Measurements from ENCODE around the gene CMPK2.

Gene CMPK2

DNA sequence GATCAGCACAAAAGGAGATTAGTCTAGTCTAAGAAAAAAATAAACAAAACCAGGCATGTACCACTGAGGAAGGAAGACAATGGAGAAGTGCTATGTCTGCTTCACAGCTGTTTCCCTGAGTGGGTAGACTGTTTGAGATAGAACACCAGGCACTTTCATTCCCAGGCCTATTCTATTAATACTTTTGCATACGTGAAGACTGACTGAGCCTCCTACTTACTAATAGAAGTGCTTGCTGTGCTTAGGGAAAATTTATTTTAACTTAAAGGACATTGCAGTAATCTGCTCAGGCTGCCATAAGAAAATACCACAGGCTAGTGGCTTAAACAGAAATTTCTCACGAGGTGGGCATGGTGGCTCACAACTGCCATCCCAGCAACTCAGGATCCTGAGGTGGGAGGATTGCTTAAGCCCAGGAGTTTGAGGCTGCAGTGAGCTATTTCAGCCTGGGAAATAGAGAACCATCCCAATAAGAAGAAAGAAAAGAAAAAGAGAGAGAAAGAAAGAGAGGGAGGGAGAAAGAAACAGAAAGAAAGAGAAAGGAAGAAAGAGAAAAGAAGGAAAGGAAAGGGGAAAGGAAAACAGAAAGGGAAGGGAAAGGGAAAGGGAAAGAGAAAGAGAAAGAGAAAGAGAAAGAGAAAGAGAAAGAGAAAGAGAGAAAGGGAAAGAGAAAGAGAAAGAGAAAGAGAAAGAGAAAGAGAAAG, 33.0 kb downstream of the CMPK2 start:
- H3K27me3 ChIP-seq (ENCODE audit: control insufficient read depth in 5 of 5, insufficient read depth in 4 of 5, low read length in 5 of 5), result no peaks in the 10 kb centered on the region
- H3K4me3 ChIP-seq (ENCODE audit: low read depth in 1 of 5, low read length in 5 of 5), result peak overlapping the region in 1 of 5 donors; percentile 15
- H3K36me3 ChIP-seq (ENCODE audit: control insufficient read depth in 5 of 5, insufficient read depth in 5 of 5, low read length in 5 of 5), result no peaks in the 10 kb centered on the region
- peaks cover 0 to 8% (median 4%) of the 10 kb centered on the region in 5 donors for H3K4me1 ChIP-seq (ENCODE audit: control insufficient read depth in 5 of 5, insufficient read depth in 5 of 5, low read length in 5 of 5)
- peaks cover 0 to 20% (median 16%) of the 10 kb centered on the region in 5 donors for H3K9me3 ChIP-seq (ENCODE audit: control insufficient read depth in 5 of 5, low read length in 5 of 5)
- no peak overlapping the region for H3K9ac ChIP-seq (ENCODE audit: low read length in 5 of 5)
- H3K27ac ChIP-seq (ENCODE audit: low read depth, low read length), result no peak overlapping the region

GRCh38 chr2:6831229-6831628, 34.5 kb downstream of the CMPK2 start:
- Histone ChIP-seq H3K36me3 (ENCODE audit: control insufficient read depth in 5 of 5, insufficient read depth in 5 of 5, low read length in 5 of 5) (no peaks in the 10 kb centered on the region), H3K9ac (ENCODE audit: low read length in 5 of 5) (no peak overlapping the region), H3K27ac (ENCODE audit: low read depth, low read length) (no peak overlapping the region), H3K27me3 (ENCODE audit: control insufficient read depth in 5 of 5, insufficient read depth in 4 of 5, low read length in 5 of 5) (no peaks in the 10 kb centered on the region), H3K4me1 (ENCODE audit: control insufficient read depth in 5 of 5, insufficient read depth in 5 of 5, low read length in 5 of 5) (peaks cover 0 to 23% (median 13%) of the 10 kb centered on the region in 5 donors), H3K9me3 (ENCODE audit: control insufficient read depth in 5 of 5, low read length in 5 of 5) (peaks cover 0 to 20% (median 13%) of the 10 kb centered on the region in 5 donors), H3K4me3 (ENCODE audit: low read depth in 1 of 5, low read length in 5 of 5) (no peak overlapping the region)

GRCh38 chr2:6828299-6828584, 37.5 kb downstream of the CMPK2 start:
- no peaks in the 10 kb centered on the region for H3K36me3 ChIP-seq (ENCODE audit: control insufficient read depth in 5 of 5, insufficient read depth in 5 of 5, low read length in 5 of 5)
- H3K9ac ChIP-seq (ENCODE audit: low read length in 5 of 5), result no peak overlapping the region
- no peak overlapping the region for H3K4me3 ChIP-seq (ENCODE audit: low read depth in 1 of 5, low read length in 5 of 5)
- peaks cover 0 to 29% (median 13%) of the 10 kb centered on the region in 5 donors for H3K4me1 ChIP-seq (ENCODE audit: control insufficient read depth in 5 of 5, insufficient read depth in 5 of 5, low read length in 5 of 5)
- H3K27me3 ChIP-seq (ENCODE audit: control insufficient read depth in 5 of 5, insufficient read depth in 4 of 5, low read length in 5 of 5), result no peaks in the 10 kb centered on the region
- H3K27ac ChIP-seq (ENCODE audit: low read depth, low read length), result no peak overlapping the region
- H3K9me3 ChIP-seq (ENCODE audit: control insufficient read depth in 5 of 5, low read length in 5 of 5), result peaks cover 0 to 6% (median 5%) of the 10 kb centered on the region in 5 donors

- peaks cover 0 to 5% (median 3%) of the 10 kb centered on the region in 5 donors for H3K9me3 ChIP-seq (ENCODE audit: control insufficient read depth in 5 of 5, low read length in 5 of 5)
- no peak overlapping the region for H3K9ac ChIP-seq (ENCODE audit: low read length in 5 of 5)
- H3K4me1 ChIP-seq (ENCODE audit: control insufficient read depth in 5 of 5, insufficient read depth in 5 of 5, low read length in 5 of 5), result peaks cover 0 to 31% (median 13%) of the 10 kb centered on the region in 5 donors
- H3K36me3 ChIP-seq (ENCODE audit: control insufficient read depth in 5 of 5, insufficient read depth in 5 of 5, low read length in 5 of 5), result no peaks in the 10 kb centered on the region
- H3K27me3 ChIP-seq (ENCODE audit: control insufficient read depth in 5 of 5, insufficient read depth in 4 of 5, low read length in 5 of 5), result no peaks in the 10 kb centered on the region
- H3K4me3 ChIP-seq (ENCODE audit: low read depth in 1 of 5, low read length in 5 of 5), result no peak overlapping the region
- no peak overlapping the region for H3K27ac ChIP-seq (ENCODE audit: low read depth, low read length)
Measured at GRCh38 chr2:6827566-6828298, 38.0 kb downstream of the CMPK2 start.

- peaks cover 0 to 5% (median 3%) of the 10 kb centered on the region in 5 donors for H3K9me3 ChIP-seq (ENCODE audit: control insufficient read depth in 5 of 5, low read length in 5 of 5)
- no peak overlapping the region for H3K27ac ChIP-seq (ENCODE audit: low read depth, low read length)
- H3K4me1 ChIP-seq (ENCODE audit: control insufficient read depth in 5 of 5, insufficient read depth in 5 of 5, low read length in 5 of 5), result peaks cover 2 to 43% (median 13%) of the 10 kb centered on the region in 5 donors
- H3K9ac ChIP-seq (ENCODE audit: low read length in 5 of 5), result no peak overlapping the region
- H3K27me3 ChIP-seq (ENCODE audit: control insufficient read depth in 5 of 5, insufficient read depth in 4 of 5, low read length in 5 of 5), result no peaks in the 10 kb centered on the region
- no peak overlapping the region for H3K4me3 ChIP-seq (ENCODE audit: low read depth in 1 of 5, low read length in 5 of 5)
- H3K36me3 ChIP-seq (ENCODE audit: control insufficient read depth in 5 of 5, insufficient read depth in 5 of 5, low read length in 5 of 5), result no peaks in the 10 kb centered on the region
Measured at GRCh38 chr2:6826081-6826913, 39.4 kb downstream of the CMPK2 start.

GRCh38 chr2:6824962-6825361, 40.7 kb downstream of the CMPK2 start:
- peaks cover 4 to 56% (median 13%) of the 10 kb centered on the region in 5 donors for H3K4me1 ChIP-seq (ENCODE audit: control insufficient read depth in 5 of 5, insufficient read depth in 5 of 5, low read length in 5 of 5)
- H3K9ac ChIP-seq (ENCODE audit: low read length in 5 of 5), result no peak overlapping the region
- H3K27me3 ChIP-seq (ENCODE audit: control insufficient read depth in 5 of 5, insufficient read depth in 4 of 5, low read length in 5 of 5), result no peaks in the 10 kb centered on the region
- no peaks in the 10 kb centered on the region for H3K9me3 ChIP-seq (ENCODE audit: control insufficient read depth in 5 of 5, low read length in 5 of 5)
- no peak overlapping the region for H3K27ac ChIP-seq (ENCODE audit: low read depth, low read length)
- H3K36me3 ChIP-seq (ENCODE audit: control insufficient read depth in 5 of 5, insufficient read depth in 5 of 5, low read length in 5 of 5), result no peaks in the 10 kb centered on the region
- no peak overlapping the region for H3K4me3 ChIP-seq (ENCODE audit: low read depth in 1 of 5, low read length in 5 of 5)

DNA sequence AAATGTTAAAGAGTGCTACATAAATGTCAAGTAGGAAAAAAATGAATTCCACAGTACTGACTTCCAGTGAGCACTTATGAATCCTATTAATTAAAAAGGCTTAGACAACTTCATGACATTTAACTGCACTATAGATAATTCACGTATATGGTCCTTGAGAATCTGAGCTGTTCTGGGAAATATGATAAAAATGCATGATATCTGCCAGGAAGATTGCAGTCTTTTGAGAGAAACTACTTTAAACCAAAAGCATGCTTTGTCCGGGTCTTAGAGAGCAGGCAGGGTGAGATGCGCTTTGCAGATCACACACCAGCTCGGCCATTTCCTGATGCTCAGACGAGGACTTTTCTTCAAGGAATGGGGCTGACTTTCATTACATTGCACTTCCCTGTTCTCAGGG, 42.6 kb downstream of the CMPK2 start:
- H3K9ac ChIP-seq (ENCODE audit: low read length in 5 of 5), result peak overlapping the region in 1 of 5 donors; percentile 11
- peaks cover 3 to 53% (median 13%) of the 10 kb centered on the region in 5 donors for H3K4me1 ChIP-seq (ENCODE audit: control insufficient read depth in 5 of 5, insufficient read depth in 5 of 5, low read length in 5 of 5)
- H3K36me3 ChIP-seq (ENCODE audit: control insufficient read depth in 5 of 5, insufficient read depth in 5 of 5, low read length in 5 of 5), result no peaks in the 10 kb centered on the region
- no peaks in the 10 kb centered on the region for H3K9me3 ChIP-seq (ENCODE audit: control insufficient read depth in 5 of 5, low read length in 5 of 5)
- H3K4me3 ChIP-seq (ENCODE audit: low read depth in 1 of 5, low read length in 5 of 5), result no peak overlapping the region
- H3K27ac ChIP-seq (ENCODE audit: low read depth, low read length), result no peak overlapping the region
- H3K27me3 ChIP-seq (ENCODE audit: control insufficient read depth in 5 of 5, insufficient read depth in 4 of 5, low read length in 5 of 5), result no peaks in the 10 kb centered on the region

DNA sequence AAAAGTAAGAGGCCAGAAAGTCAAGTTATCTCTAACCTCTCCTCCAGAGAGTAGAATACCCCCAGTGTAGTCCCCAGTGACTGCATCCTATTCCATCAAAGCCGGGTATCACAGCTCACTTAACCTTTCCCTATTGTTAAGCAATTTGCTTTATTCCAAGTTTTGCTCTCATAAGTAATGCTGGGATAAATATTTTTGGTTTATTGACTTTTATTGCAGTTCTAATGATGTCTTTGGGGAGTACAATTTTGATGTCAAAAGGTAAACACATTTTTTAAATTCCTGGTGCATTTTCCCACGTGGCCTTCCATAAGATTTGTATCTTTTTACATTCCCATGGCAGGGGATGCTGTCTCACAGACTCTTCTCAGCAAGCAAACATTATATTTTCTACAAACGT, 43.3 kb downstream of the CMPK2 start:
- H3K4me3 ChIP-seq (ENCODE audit: low read depth in 1 of 5, low read length in 5 of 5), result no peak overlapping the region

GRCh38 chr2:6820903-6821584, 44.7 kb downstream of the CMPK2 start:
- no peak overlapping the region for H3K27ac ChIP-seq (ENCODE audit: low read depth, low read length)
- no peaks in the 10 kb centered on the region for H3K9me3 ChIP-seq (ENCODE audit: control insufficient read depth in 5 of 5, low read length in 5 of 5)
- no peaks in the 10 kb centered on the region for H3K36me3 ChIP-seq (ENCODE audit: control insufficient read depth in 5 of 5, insufficient read depth in 5 of 5, low read length in 5 of 5)
- peak overlapping the region in 1 of 5 donors; percentile 28 for H3K4me3 ChIP-seq (ENCODE audit: low read depth in 1 of 5, low read length in 5 of 5)
- peaks cover 0 to 32% (median 4%) of the 10 kb centered on the region in 5 donors for H3K4me1 ChIP-seq (ENCODE audit: control insufficient read depth in 5 of 5, insufficient read depth in 5 of 5, low read length in 5 of 5)
- no peak overlapping the region for H3K9ac ChIP-seq (ENCODE audit: low read length in 5 of 5)
- H3K27me3 ChIP-seq (ENCODE audit: control insufficient read depth in 5 of 5, insufficient read depth in 4 of 5, low read length in 5 of 5), result peaks cover 0 to 2% (median 0%) of the 10 kb centered on the region in 5 donors

More for the DNA sequence above, 43.3 kb downstream of the CMPK2 start:
- Histone ChIP-seq H3K4me1 (ENCODE audit: control insufficient read depth in 5 of 5, insufficient read depth in 5 of 5, low read length in 5 of 5) (peaks cover 0 to 46% (median 6%) of the 10 kb centered on the region in 5 donors), H3K9me3 (ENCODE audit: control insufficient read depth in 5 of 5, low read length in 5 of 5) (no peaks in the 10 kb centered on the region), H3K36me3 (ENCODE audit: control insufficient read depth in 5 of 5, insufficient read depth in 5 of 5, low read length in 5 of 5) (no peaks in the 10 kb centered on the region), H3K27me3 (ENCODE audit: control insufficient read depth in 5 of 5, insufficient read depth in 4 of 5, low read length in 5 of 5) (no peaks in the 10 kb centered on the region), H3K9ac (ENCODE audit: low read length in 5 of 5) (no peak overlapping the region), H3K27ac (ENCODE audit: low read depth, low read length) (no peak overlapping the region)

Data from subcutaneous abdominal adipose tissue (tissue), 5 donors.